GM12872 (cell line): ENCODE measurements around the gene BTG4.

Experiments used
- TF ChIP-seq, protein P1 (sequence below): IDR thresholded peaks from 3 replicates; pipeline ENCODE4 v1.5.1; 2011; ENCODE audit warnings: low read depth, mild to moderate bottlenecking, low read length, moderate library complexity; ENCODE audit not compliant: insufficient read depth

BTG4 gene

DNA sequence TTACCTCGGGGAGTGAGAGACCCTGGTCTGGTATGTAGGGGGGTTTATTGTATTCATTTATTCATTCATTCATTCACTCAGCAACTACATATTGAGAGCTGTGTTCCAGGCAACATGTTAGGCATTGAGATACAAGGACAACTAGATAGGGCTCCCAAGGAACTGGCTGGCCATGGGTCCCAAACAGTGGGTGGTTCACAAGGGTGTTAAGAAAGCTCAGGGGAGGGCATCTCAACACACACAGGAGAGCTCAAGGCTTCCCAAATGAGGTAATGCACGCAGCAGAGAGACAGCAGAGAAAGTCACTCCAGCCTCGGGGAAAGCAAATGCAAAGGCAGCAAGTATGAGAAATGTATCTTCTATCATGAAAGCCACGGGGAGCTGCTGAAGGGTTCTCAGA lies 51.8 kb downstream of the BTG4 start:
- TF ChIP-seq, protein P1, sequence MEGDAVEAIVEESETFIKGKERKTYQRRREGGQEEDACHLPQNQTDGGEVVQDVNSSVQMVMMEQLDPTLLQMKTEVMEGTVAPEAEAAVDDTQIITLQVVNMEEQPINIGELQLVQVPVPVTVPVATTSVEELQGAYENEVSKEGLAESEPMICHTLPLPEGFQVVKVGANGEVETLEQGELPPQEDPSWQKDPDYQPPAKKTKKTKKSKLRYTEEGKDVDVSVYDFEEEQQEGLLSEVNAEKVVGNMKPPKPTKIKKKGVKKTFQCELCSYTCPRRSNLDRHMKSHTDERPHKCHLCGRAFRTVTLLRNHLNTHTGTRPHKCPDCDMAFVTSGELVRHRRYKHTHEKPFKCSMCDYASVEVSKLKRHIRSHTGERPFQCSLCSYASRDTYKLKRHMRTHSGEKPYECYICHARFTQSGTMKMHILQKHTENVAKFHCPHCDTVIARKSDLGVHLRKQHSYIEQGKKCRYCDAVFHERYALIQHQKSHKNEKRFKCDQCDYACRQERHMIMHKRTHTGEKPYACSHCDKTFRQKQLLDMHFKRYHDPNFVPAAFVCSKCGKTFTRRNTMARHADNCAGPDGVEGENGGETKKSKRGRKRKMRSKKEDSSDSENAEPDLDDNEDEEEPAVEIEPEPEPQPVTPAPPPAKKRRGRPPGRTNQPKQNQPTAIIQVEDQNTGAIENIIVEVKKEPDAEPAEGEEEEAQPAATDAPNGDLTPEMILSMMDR = no peak

DNA sequence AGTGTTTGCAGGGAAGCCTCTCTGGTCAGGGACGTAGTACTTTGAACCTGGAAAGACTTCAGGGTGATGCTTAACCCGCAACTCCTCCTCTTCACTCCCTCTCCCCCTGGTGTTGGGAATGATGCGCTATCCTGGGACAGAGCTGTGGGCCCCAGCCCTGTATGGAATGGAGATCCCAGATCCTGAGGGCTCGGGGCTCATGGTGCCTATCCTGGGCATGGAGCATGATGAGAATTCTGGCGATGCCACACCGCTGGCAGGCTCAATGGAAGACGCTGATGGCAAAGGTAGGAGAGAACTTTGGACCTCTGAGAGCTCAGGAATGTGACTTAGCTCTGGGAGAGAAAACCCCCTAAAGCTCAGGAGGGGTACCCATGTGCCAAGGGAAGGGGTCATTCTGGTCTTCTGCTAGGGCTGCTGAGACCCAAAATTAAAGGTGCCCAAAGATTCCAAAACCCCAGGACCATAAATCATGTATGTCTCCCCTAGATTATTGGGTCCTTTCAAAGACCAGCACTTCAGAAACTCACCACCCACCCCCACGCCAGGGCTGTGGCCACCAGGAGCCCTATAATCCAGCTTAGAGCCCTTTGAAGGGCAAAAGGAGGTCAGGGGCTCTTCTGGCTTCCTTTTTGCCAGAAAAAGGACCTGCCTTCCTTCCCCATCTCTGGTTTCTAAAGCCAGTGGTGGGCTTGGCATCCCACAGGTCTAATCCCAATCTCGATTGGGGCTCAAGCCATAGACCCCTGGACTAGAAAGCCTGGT lies 52.5 kb downstream of the BTG4 start:
- TF ChIP-seq, protein P1 = no peak

DNA sequence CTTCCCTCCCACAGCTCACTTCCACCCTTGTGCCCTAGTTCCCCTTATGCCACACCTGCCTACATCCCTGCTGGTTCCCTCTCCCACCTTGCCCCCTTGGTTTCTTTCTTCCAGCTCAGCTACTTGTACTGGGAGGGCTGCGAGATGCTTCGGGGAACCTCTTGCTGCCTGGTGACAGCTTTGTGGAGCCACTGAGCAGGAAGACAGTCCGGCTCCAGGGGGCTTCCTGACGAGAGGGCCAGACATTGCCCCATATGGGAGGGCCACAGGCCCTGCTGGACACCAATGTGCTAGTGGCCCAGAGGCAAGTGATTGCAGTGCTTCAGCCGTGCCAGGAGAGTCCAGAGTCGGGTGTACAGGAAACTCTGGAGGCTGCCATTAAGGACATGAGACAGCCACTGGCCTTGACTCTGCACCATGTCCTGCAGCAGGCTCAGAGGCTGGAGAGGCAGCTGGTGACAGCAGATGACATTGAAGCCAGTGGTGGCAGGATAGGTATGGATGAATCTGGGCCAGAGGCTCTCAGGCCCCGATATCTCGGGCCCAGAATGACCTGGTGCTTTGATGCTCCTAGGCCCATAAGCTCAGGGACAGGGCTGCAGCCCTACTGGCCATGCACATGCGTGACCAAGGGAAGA lies 54.3 kb downstream of the BTG4 start:
- TF ChIP-seq, protein P1 = no peak

DNA sequence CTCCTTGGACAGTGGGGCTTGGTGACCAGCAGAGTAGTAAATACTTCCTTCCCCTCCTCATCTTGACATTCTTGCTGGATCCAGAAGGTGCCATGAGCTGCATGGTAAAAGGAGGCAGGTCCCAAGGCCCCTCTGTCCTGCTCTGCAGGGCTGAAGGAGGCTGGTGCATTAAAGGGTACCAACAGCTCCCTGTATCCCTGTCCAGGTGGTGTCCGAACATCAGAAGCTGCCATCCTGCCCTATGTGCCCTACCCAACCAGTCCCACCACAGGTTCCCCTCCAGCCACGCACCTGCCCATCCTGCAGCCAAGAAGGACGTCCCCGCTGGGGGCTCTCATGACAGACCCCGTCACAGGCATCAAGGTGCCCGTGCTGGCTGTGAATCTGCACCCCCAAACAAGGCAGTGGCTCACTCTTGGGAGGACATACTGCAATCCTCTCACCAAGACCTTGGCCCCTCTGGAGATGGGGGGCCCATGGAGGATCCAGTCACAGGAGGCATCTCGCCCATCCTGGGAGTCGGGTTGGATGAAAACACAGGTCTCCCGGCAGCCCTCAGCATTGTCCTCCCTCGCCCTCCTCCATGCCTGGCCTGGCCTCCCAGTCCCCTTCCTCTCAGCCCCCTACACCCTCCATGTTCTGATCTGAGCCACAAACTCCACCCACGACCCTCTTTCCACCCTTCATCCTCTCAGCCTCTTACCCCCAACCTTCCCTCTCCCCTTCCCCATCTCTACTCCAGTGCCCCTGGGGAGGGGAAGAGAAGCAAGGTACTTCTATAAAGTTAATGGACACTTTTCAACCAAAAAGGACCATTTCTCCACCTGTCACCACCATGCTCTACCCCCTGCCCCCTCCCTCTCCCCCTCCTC lies 55.1 kb downstream of the BTG4 start:
- TF ChIP-seq, protein P1 = no peak

DNA sequence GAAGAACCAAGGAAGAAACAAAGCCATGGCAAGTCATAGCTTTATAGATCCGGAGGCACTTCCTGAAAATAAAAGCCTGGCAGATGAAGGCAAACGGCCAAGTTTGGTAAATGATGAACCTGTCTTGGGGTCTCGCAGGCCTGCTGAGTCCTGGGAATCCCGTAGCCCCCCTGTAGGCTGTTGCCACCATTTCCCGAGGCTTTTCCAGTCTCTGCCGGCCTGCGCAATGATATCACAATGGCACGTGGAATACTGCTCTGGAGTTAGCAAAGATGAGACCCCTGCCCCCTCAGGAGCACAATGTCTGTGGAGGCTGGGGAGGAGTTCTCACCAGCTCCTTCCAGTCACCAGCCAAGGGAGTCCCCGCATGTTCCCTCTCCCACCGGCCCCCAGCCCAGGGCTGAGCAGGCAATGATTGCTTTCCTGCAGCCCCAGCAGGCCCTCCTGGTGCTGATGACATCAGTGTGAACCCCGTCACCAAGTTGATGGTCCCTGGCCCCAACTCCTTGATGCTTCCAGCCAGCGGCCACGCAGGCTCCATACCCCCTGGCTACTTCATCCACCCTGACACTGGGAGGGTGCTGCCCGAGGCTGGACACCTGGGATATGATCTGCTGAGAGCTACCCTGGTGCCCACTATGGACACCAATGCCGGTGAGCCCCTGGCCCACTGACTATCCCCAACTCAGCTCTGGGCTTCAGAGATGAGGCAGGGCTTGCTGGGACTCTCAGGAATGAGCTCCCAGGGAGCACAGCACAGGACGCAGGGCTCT lies 55.9 kb downstream of the BTG4 start:
- TF ChIP-seq, protein P1 = no peak

DNA sequence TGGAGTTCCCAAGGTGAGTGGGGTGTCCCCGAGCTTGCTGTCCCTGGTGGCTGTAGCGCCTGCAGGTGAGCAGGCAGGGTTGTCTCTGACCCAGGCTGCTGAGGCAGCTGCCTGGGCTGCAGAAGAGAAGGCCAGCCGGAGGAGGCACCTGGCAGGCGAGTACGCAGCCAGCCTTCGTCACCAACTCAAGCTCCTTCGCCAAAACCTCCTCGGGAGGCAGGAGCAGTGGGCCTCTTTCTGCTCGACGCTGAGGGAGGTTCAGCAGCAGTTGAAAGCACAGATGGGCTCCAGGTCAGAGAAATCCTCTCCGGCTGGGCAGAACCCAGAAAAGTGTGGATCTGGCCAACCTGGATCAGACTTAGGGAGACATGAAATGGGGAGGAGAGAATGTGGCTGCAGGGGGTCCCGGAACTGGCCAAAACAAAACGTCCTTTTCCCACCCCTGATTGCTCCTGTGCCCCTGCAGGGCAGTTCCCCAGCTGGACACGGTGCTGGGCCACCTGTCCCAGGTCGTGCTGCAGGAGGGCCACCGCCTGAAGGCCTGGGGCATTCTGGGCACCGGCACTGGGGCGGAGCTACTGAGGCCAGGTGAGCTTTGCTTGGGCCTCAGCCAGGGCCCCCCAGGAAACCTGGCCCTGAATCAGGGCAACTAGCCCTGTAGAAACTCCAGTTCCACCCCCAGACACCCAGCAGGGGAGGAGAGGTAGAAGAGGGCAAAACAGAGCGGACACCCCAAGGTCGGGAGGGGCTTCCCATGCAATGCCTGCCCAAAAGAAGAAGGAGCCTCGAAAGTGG lies 56.7 kb downstream of the BTG4 start:
- TF ChIP-seq, protein P1 = no peak
